AG09319 (cell line): ENCODE measurements around the gene TBC1D13.

ENCODE experiments used
- DNase-seq: peaks from one replicate; pipeline ENCODE4 v3.0.0-alpha.2; 2010; ENCODE audit warnings: low read depth; ENCODE audit errors: extremely low read depth
- CTCF ChIP-seq: IDR thresholded peaks from 2 replicates; pipeline ENCODE4 v1.5.1; 2011; ENCODE audit warnings: low read depth, mild to moderate bottlenecking, inconsistent platforms, low read length, moderate library complexity

The TBC1D13 gene

GRCh38 chr9:128829477-128830251, 42.6 kb downstream of the TBC1D13 start, which contains the start of gene SPOUT1:
Gene SPOUT1, minus strand, starts transcription at chr9:128829794. Its CDS starts 14 bp downstream, at chr9:128829780.
- peak; percentile 63 for DNase-seq
- no peak for TF ChIP-seq CTCF

- no peak for DNase-seq
- TF ChIP-seq CTCF = no peak
Measured at GRCh38 chr9:128833696-128834095, 46.6 kb downstream of the TBC1D13 start.

GRCh38 chr9:128835246-128836210, 48.5 kb downstream of the TBC1D13 start:
- no peak for TF ChIP-seq CTCF
- DNase-seq = no peak

GRCh38 chr9:128836509-128837145, 49.6 kb downstream of the TBC1D13 start:
- DNase-seq = no peak

GRCh38 chr9:128838338-128838737, 51.3 kb downstream of the TBC1D13 start:
- no peak for TF ChIP-seq CTCF
- no peak for DNase-seq

More at GRCh38 chr9:128836509-128837145, 49.6 kb downstream of the TBC1D13 start:
- no peak for TF ChIP-seq CTCF

GRCh38 chr9:128840524-128840923, 53.5 kb downstream of the TBC1D13 start:
- no peak for DNase-seq
- no peak for TF ChIP-seq CTCF
